SK-N-SH (cell line): ENCODE measurements around the gene SCO2. TPM values are rescaled to one million over a fixed set of nuclear protein-coding genes. Genes with fewer than 3 reads are reported as not detected.

Experiments
- CTCF ChIA-PET: fragments of 300-600, 350-600 bp; formaldehyde crosslinking; extraction: SDS; loops from one replicate; lab custom pipeline; 2021; lab: Yijun Ruan, JAX
- POLR2A ChIA-PET: fragments of 350-600 bp; sonication (Branson Sonifier 250); formaldehyde crosslinking; extraction: SDS; loops from one replicate; lab custom pipeline; 2020; ENCODE audit warnings: antibody characterized with exemption, inconsistent platforms; lab: Yijun Ruan, JAX
- DNase-seq: peaks from one replicate; pipeline ENCODE4 v3.0.0; 2012
- H2AFZ ChIP-seq: fragments of 200-600 bp; sonication (generic); 2 replicates; pipeline ENCODE4 v1.8.1; 2016; ENCODE audit warnings: antibody characterized with exemption, mild to moderate bottlenecking, low read depth
- H3F3A ChIP-seq: fragments of 200-600 bp; sonication (generic); replicated peaks from 2 replicates; pipeline ENCODE3; 2016; ENCODE audit warnings: antibody characterized with exemption, mild to moderate bottlenecking; ENCODE audit not compliant: insufficient read depth
- H3K27ac ChIP-seq, 2 experiments: fragments of 200-500 bp in 1 of 2; fragments of 200-600 bp in 1 of 2; sonication (Bioruptor generic) in 1 of 2; sonication (generic), shearing (Covaris generic) in 1 of 2; 2 replicates each; pipeline versions ENCODE4 v1.5.1 to v1.6.1; 2014 to 2016; ENCODE audit warnings: low read depth in 2 of 2, inconsistent platforms in 1 of 2, low read length in 1 of 2, mild to moderate bottlenecking in 1 of 2, mixed read lengths in 1 of 2
- H3K27me3 ChIP-seq: fragments of 200-600 bp; sonication (generic), shearing (Covaris generic); 2 replicates; pipeline ENCODE4 v1.6.1; 2016; ENCODE audit warnings: mixed run types; ENCODE audit not compliant: insufficient read depth
- H3K36me3 ChIP-seq, 2 experiments: fragments of 200-500 bp in 1 of 2; fragments of 200-600 bp in 1 of 2; sonication (Bioruptor generic) in 1 of 2; sonication (generic) in 1 of 2; replicated peaks in 1 of 2; 2 replicates each; pipeline versions ENCODE3 to v1.5.1; 2014 to 2016; ENCODE audit warnings: low read length in 1 of 2, mild to moderate bottlenecking in 1 of 2; ENCODE audit not compliant: insufficient read depth in 2 of 2, control insufficient read depth in 1 of 2
- H3K4me1 ChIP-seq, 2 experiments: fragments of 200-500 bp in 1 of 2; fragments of 200-600 bp in 1 of 2; sonication (Bioruptor generic) in 1 of 2; sonication (generic), shearing (Covaris generic) in 1 of 2; 2 replicates each; pipeline versions ENCODE4 v1.5.1 to v1.6.1; 2014 to 2016; ENCODE audit warnings: low read depth in 1 of 2, low read length in 1 of 2, mixed run types in 1 of 2; ENCODE audit not compliant: insufficient read depth in 2 of 2, control insufficient read depth in 1 of 2
- H3K4me2 ChIP-seq: fragments of 200-600 bp; sonication (generic), shearing (Covaris generic); 2 replicates; pipeline ENCODE4 v1.6.1; 2017; ENCODE audit warnings: mixed run types
- H3K4me3 ChIP-seq, 2 experiments: fragments of 200-500 bp in 1 of 2; fragments of 200-600 bp in 1 of 2; sonication (Bioruptor generic) in 1 of 2; sonication (generic), shearing (Covaris generic) in 1 of 2; 2 replicates each; pipeline versions ENCODE4 v1.5.1 to v1.8.1; 2014 to 2016; ENCODE audit warnings: low read depth in 2 of 2, inconsistent platforms in 1 of 2, low read length in 1 of 2, mild to moderate bottlenecking in 1 of 2, mixed read lengths in 1 of 2, moderate library complexity in 1 of 2
- H3K79me2 ChIP-seq: fragments of 200-600 bp; sonication (generic); 2 replicates; pipeline ENCODE4 v1.8.1; 2017; ENCODE audit warnings: mild to moderate bottlenecking; ENCODE audit not compliant: insufficient read depth
- H3K9ac ChIP-seq: fragments of 200-600 bp; sonication (generic); 2 replicates; pipeline ENCODE4 v1.6.1; 2017; ENCODE audit warnings: mixed run types
- H3K9me2 ChIP-seq: fragments of 200-600 bp; sonication (generic); 2 replicates; pipeline ENCODE4 v1.6.1; 2017; ENCODE audit warnings: mixed run types
- H3K9me3 ChIP-seq: fragments of 200-600 bp; sonication (generic); 2 replicates; pipeline ENCODE4 v1.6.1; 2017; ENCODE audit warnings: mixed run types, mild to moderate bottlenecking, moderate library complexity
- H4K20me1 ChIP-seq: fragments of 200-600 bp; sonication (generic); 2 replicates; pipeline ENCODE4 v1.6.1; 2017; ENCODE audit warnings: mild to moderate bottlenecking, mixed run types; ENCODE audit not compliant: insufficient read depth
- EP300 ChIP-seq, 2 experiments: IDR thresholded peaks; 2 replicates each; pipeline versions ENCODE4 v1.4.0 to v1.6.1; 2012; ENCODE audit warnings: borderline replicate concordance in 1 of 2, low read depth in 1 of 2, low read length in 1 of 2
- EZH2phosphoT487 ChIP-seq: fragments of 200-600 bp; sonication (generic); IDR thresholded peaks from 2 replicates; pipeline ENCODE4 v1.6.1; 2017; ENCODE audit warnings: low read depth, mixed run types, mild to moderate bottlenecking, antibody characterized with exemption, moderate library complexity, borderline replicate concordance
- IRF3 ChIP-seq: fragments of 150-350 bp; IDR thresholded peaks from 2 replicates; pipeline ENCODE4 v1.6.1; 2016; ENCODE audit warnings: mild to moderate bottlenecking, low read depth, low read length
- MEF2A ChIP-seq: IDR thresholded peaks from 2 replicates; pipeline ENCODE4 v1.4.0; 2012; ENCODE audit warnings: low read depth, borderline replicate concordance
- NFIC ChIP-seq: IDR thresholded peaks from 2 replicates; pipeline ENCODE4 v1.4.0; 2012; ENCODE audit warnings: borderline replicate concordance
- PBX3 ChIP-seq: IDR thresholded peaks from 2 replicates; pipeline ENCODE4; 2012
- REST ChIP-seq: IDR thresholded peaks from 2 replicates; pipeline ENCODE4 v1.6.1; 2012; ENCODE audit warnings: mild to moderate bottlenecking, low read depth, low read length, moderate library complexity
- SIN3A ChIP-seq: IDR thresholded peaks from 2 replicates; pipeline ENCODE4 v1.6.1; 2012; ENCODE audit warnings: low read depth, mild to moderate bottlenecking, low read length, moderate library complexity, borderline replicate concordance
- SMC3 ChIP-seq: IDR thresholded peaks from 2 replicates; pipeline ENCODE4 v1.6.1; 2012; ENCODE audit warnings: low read depth, low read length, improper control_type of control experiment
- YY1 ChIP-seq: IDR thresholded peaks from 2 replicates; pipeline ENCODE4 v1.4.0; 2012; ENCODE audit warnings: low read depth, mild to moderate bottlenecking
- ZBTB33 ChIP-seq: IDR thresholded peaks from 2 replicates; pipeline ENCODE4 v1.4.0; 2012; ENCODE audit warnings: low read depth, borderline replicate concordance
- WGBS: methylation state at CpG from one replicate; pipeline ENCODE4 v1.1.6; 2017; ENCODE audit warnings: low lambda C conversion rate; 5-methylcytosine and 5-hydroxymethylcytosine counted together
- polyA plus RNA-seq, 3 experiments: library from polyadenylated mRNA; depleted of rRNA; stranded (reverse); fragments of >200 nt; gene quantifications; 2 replicates each; pipeline ENCODE4 v1.2.3, GENCODE V29; 2012
- TF ChIP-seq, protein P1 (sequence below): fragments of 200-600 bp; sonication (generic); IDR thresholded peaks from 2 replicates; pipeline ENCODE4 v1.6.1; 2017; ENCODE audit warnings: antibody characterized with exemption, mild to moderate bottlenecking, moderate library complexity

The SCO2 gene
- polyA plus RNA-seq, 1 of the 3 experiments (the other 2 are of a cell fraction): 4.0 TPM

- TF ChIP-seq, protein P1, sequence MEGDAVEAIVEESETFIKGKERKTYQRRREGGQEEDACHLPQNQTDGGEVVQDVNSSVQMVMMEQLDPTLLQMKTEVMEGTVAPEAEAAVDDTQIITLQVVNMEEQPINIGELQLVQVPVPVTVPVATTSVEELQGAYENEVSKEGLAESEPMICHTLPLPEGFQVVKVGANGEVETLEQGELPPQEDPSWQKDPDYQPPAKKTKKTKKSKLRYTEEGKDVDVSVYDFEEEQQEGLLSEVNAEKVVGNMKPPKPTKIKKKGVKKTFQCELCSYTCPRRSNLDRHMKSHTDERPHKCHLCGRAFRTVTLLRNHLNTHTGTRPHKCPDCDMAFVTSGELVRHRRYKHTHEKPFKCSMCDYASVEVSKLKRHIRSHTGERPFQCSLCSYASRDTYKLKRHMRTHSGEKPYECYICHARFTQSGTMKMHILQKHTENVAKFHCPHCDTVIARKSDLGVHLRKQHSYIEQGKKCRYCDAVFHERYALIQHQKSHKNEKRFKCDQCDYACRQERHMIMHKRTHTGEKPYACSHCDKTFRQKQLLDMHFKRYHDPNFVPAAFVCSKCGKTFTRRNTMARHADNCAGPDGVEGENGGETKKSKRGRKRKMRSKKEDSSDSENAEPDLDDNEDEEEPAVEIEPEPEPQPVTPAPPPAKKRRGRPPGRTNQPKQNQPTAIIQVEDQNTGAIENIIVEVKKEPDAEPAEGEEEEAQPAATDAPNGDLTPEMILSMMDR: no peak
- no peak for TF ChIP-seq SMC3
Observed at GRCh38 chr22:50529897-50530579, 4.6 kb upstream of the SCO2 start, which contains the start of gene TYMP (continued).

DNA sequence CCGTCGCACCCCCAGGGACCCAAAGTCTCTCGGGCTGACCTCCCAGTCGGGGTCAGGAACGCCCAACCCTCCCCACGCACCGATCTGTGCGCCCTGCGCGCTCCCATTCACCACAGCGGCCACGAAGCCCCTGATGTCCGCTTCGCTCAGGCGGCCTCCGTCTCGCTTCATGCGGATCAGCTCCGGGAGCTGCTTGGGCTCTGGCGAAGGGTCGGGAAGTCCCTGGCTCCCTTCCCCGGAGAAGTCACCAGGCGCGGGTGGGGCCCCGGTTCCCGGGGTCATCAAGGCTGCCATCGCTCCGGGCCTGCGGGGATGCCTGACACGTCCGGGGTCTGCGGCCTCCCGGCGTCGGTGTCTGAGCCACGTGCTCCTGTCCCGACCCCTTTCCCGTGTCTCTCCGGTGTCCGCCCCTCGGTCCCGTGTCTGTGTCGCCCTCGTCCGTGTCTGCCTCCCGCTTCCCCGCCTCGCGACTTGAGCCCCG lies 4.1 kb upstream of the SCO2 start:
- Histone ChIP-seq H3K4me3 (no peak overlapping the region), H3K27me3 (no peaks in the 10 kb centered on the region)
- no peak for TF ChIP-seq NFIC
- no peak for TF ChIP-seq REST
- TF ChIP-seq MEF2A: no peak
- no peak for TF ChIP-seq IRF3
- TF ChIP-seq ZBTB33: no peak
- no peak for TF ChIP-seq YY1
- no peak for TF ChIP-seq EP300 (IDR thresholded peaks at IDR 0.05; ENCODE audit: borderline replicate concordance in 1 of 2, low read depth in 1 of 2, low read length in 1 of 2)
- TF ChIP-seq SIN3A: no peak
- no peak for TF ChIP-seq EZH2phosphoT487
- TF ChIP-seq PBX3: no peak
- TF ChIP-seq, all 33 proteins: peak for 0
- H3F3A ChIP-seq: peaks cover 19% of the 10 kb centered on the region
- POLR2A ChIA-PET: no interaction called here
- H3K36me3 ChIP-seq: no peaks in the 10 kb centered on the region
- WGBS: 98% methylated on average over 12 of the region's 50 CpGs
- H4K20me1 ChIP-seq: peaks cover under 1% of the 10 kb centered on the region; the same call in 1 of the 2 replicates
- no peaks in the 10 kb centered on the region for H3K9me3 ChIP-seq
- peaks cover 1 to 25% of the 10 kb centered on the region in 2 experiments; a peak in 1 of 4 replicates for H3K4me1 ChIP-seq
- no peaks in the 10 kb centered on the region for H3K9me2 ChIP-seq
- no peak for DNase-seq
- H3K27ac ChIP-seq: no peak overlapping the region
- no peak overlapping the region for H3K4me2 ChIP-seq
- no peak overlapping the region for H3K9ac ChIP-seq
- peaks cover 1% of the 10 kb centered on the region for H3K79me2 ChIP-seq
- H2AFZ ChIP-seq: no peak overlapping the region
- CTCF ChIA-PET: interaction anchor here (0.6 to 2.4 kb wide), 2 partner anchors 33 to 234 kb away, joined by 3 to 13 read pairs; partner anchors contain the start of gene SYCE3
